GM10266 (cell line): ENCODE data around the gene PGLYRP1.
A peak's percentile ranks its signal among the peaks of the same experiment; 100 is the strongest.

Source experiments
- DNase-seq: peaks from one replicate; pipeline ENCODE4 v3.0.0; 2012; ENCODE audit errors: extremely low spot score
- CTCF ChIP-seq: IDR thresholded peaks from 2 replicates; pipeline ENCODE4 v1.5.1; 2012; ENCODE audit warnings: mild to moderate bottlenecking, low read depth; ENCODE audit not compliant: control insufficient read depth, insufficient read depth; ENCODE audit errors: missing control alignments

Gene PGLYRP1

GRCh38 chr19:46063201-46063600 lies 40.3 kb upstream of the PGLYRP1 start:
- TF ChIP-seq CTCF = no peak
- DNase-seq = no peak

- no peak for TF ChIP-seq CTCF
Measured at GRCh38 chr19:46060012-46060411, 37.2 kb upstream of the PGLYRP1 start.

GRCh38 chr19:46058778-46059177 lies 35.9 kb upstream of the PGLYRP1 start:
- TF ChIP-seq CTCF = no peak
- DNase-seq = no peak

More at GRCh38 chr19:46060012-46060411, 37.2 kb upstream of the PGLYRP1 start:
- DNase-seq = no peak

GRCh38 chr19:46056536-46056935 lies 33.7 kb upstream of the PGLYRP1 start:
- TF ChIP-seq CTCF = no peak
- no peak for DNase-seq

GRCh38 chr19:46052896-46053295 lies 30.0 kb upstream of the PGLYRP1 start:
- no peak for DNase-seq
- TF ChIP-seq CTCF = no peak

GRCh38 chr19:46049597-46049996 lies 26.7 kb upstream of the PGLYRP1 start:
- no peak for DNase-seq
- peak; percentile 44 for TF ChIP-seq CTCF

- TF ChIP-seq CTCF = no peak
- no peak for DNase-seq
Measured at GRCh38 chr19:46043519-46043918, 20.7 kb upstream of the PGLYRP1 start.
